HEK293 (cell line): Measurements from ENCODE around the gene TOP3A.
A peak's percentile ranks its signal among the peaks of the same experiment; 100 is the strongest.

Experiments used
- CTCF ChIA-PET: fragments of 350-600 bp; formaldehyde crosslinking; extraction: SDS; loops from one replicate; lab custom pipeline; 2021; ENCODE audit warnings: antibody characterized with exemption; lab: Yijun Ruan, JAX
- POLR2A ChIA-PET: fragments of 300-600 bp; formaldehyde crosslinking; extraction: SDS; loops from one replicate; lab custom pipeline; 2020; ENCODE audit warnings: antibody characterized with exemption, inconsistent platforms; lab: Yijun Ruan, JAX
- H3K27ac ChIP-seq: fragments of 200-500 bp; sonication (Bioruptor generic); 2 replicates; pipeline ENCODE4 v1.5.1; 2014; ENCODE audit warnings: low read depth, low read length, control low read depth, inconsistent platforms; ENCODE audit errors: extremely low read depth
- H3K36me3 ChIP-seq, 2 experiments: fragments of 200-500 bp in 1 of 2; sonication (Bioruptor generic) in 1 of 2; 1 replicate in 1 of 2; 2 replicates in 1 of 2; pipeline ENCODE4 v1.5.1; 2014 to 2017; ENCODE audit warnings: inconsistent platforms in 2 of 2, low read length in 2 of 2; ENCODE audit not compliant: control insufficient read depth in 2 of 2, insufficient read depth in 1 of 2
- H3K4me1 ChIP-seq: fragments of 200-500 bp; sonication (Bioruptor generic); 2 replicates; pipeline ENCODE4 v1.5.1; 2014; ENCODE audit warnings: mild to moderate bottlenecking, low read length, inconsistent platforms; ENCODE audit not compliant: control insufficient read depth, insufficient read depth
- H3K4me3 ChIP-seq: 2 replicates; pipeline ENCODE4 v1.5.1; 2011; ENCODE audit warnings: low read depth, mild to moderate bottlenecking, control low read depth, low read length, moderate library complexity
- H3K9me3 ChIP-seq: fragments of 200-500 bp; sonication (Bioruptor generic); 2 replicates; pipeline ENCODE4 v1.5.1; 2014; ENCODE audit warnings: low read depth, low read length, inconsistent platforms; ENCODE audit not compliant: control insufficient read depth, insufficient read depth
- EGR2 ChIP-seq: fragments of 450-650 bp; formaldehyde crosslinking; IDR thresholded peaks from 2 replicates; pipeline ENCODE4 v1.5.1; 2016; ENCODE audit warnings: low read depth, missing biosample characterization, missing genetic modification characterization
- GLIS1 ChIP-seq: fragments of 450-650 bp; formaldehyde crosslinking; IDR thresholded peaks from 2 replicates; pipeline ENCODE4 v1.5.1; 2016; ENCODE audit warnings: missing biosample characterization, missing genetic modification characterization
- GLIS2 ChIP-seq: fragments of 450-650 bp; formaldehyde crosslinking; IDR thresholded peaks from 2 replicates; pipeline ENCODE4 v1.5.1; 2016; ENCODE audit warnings: missing biosample characterization, missing genetic modification characterization
- KLF8 ChIP-seq: fragments of 450-650 bp; formaldehyde crosslinking; IDR thresholded peaks from 2 replicates; pipeline ENCODE4 v1.5.1; 2016; ENCODE audit warnings: missing biosample characterization, missing genetic modification characterization
- SALL2 ChIP-seq: fragments of 450-650 bp; formaldehyde crosslinking; IDR thresholded peaks from 2 replicates; pipeline ENCODE4 v1.5.0; 2017; ENCODE audit warnings: missing biosample characterization, mild to moderate bottlenecking, missing genetic modification characterization, borderline replicate concordance
- SP7 ChIP-seq: fragments of 450-650 bp; formaldehyde crosslinking; IDR thresholded peaks from 2 replicates; pipeline ENCODE4 v1.5.1; 2016; ENCODE audit warnings: missing biosample characterization, missing genetic modification characterization
- ZBTB17 ChIP-seq: fragments of 450-650 bp; formaldehyde crosslinking; IDR thresholded peaks from 2 replicates; pipeline ENCODE4 v1.5.1; 2016; ENCODE audit warnings: missing biosample characterization, missing genetic modification characterization
- ZFP69B ChIP-seq: fragments of 450-650 bp; formaldehyde crosslinking; IDR thresholded peaks from 2 replicates; pipeline ENCODE4 v1.5.1; 2016; ENCODE audit warnings: missing biosample characterization, missing genetic modification characterization
- ZNF16 ChIP-seq: fragments of 450-650 bp; formaldehyde crosslinking; IDR thresholded peaks from 2 replicates; pipeline ENCODE4 v1.5.1; 2016; ENCODE audit warnings: low read depth, missing biosample characterization, missing genetic modification characterization
- ZNF19 ChIP-seq: fragments of 450-650 bp; formaldehyde crosslinking; IDR thresholded peaks from 2 replicates; pipeline ENCODE4; 2016; ENCODE audit warnings: missing biosample characterization, missing genetic modification characterization, low read depth
- ZNF2 ChIP-seq: fragments of 450-650 bp; formaldehyde crosslinking; IDR thresholded peaks from 2 replicates; pipeline ENCODE4 v1.5.1; 2016; ENCODE audit warnings: missing biosample characterization, missing genetic modification characterization
- ZNF571 ChIP-seq: fragments of 450-650 bp; formaldehyde crosslinking; IDR thresholded peaks from 2 replicates; pipeline ENCODE4 v1.5.0; 2017; ENCODE audit warnings: missing biosample characterization, missing genetic modification characterization
- ZNF654 ChIP-seq: fragments of 450-650 bp; formaldehyde crosslinking; IDR thresholded peaks from 2 replicates; pipeline ENCODE4 v1.5.1; 2016; ENCODE audit warnings: low read depth, missing biosample characterization, missing genetic modification characterization
- ZNF843 ChIP-seq: fragments of 450-650 bp; formaldehyde crosslinking; IDR thresholded peaks from 2 replicates; pipeline ENCODE4 v1.5.1; 2016; ENCODE audit warnings: missing biosample characterization, missing genetic modification characterization
- TF ChIP-seq, protein P1 (sequence below): fragments of 450-650 bp; formaldehyde crosslinking; IDR thresholded peaks from 2 replicates; pipeline ENCODE4 v1.5.1; 2016; ENCODE audit warnings: missing biosample characterization, missing genetic modification characterization
- TF ChIP-seq, protein P2 (sequence below): fragments of 450-650 bp; formaldehyde crosslinking; IDR thresholded peaks from 2 replicates; pipeline ENCODE4 v1.5.0; 2017; ENCODE audit warnings: missing biosample characterization, missing genetic modification characterization, borderline replicate concordance
- TF ChIP-seq, protein P3 (sequence below): fragments of 450-650 bp; formaldehyde crosslinking; IDR thresholded peaks from 2 replicates; pipeline ENCODE4 v1.5.1; 2016; ENCODE audit warnings: missing biosample characterization, missing genetic modification characterization, borderline replicate concordance
- TF ChIP-seq, protein P4 (sequence below): fragments of 450-650 bp; formaldehyde crosslinking; IDR thresholded peaks from 2 replicates; pipeline ENCODE4 v1.5.1; 2016; ENCODE audit warnings: missing biosample characterization, missing genetic modification characterization

Gene TOP3A

DNA sequence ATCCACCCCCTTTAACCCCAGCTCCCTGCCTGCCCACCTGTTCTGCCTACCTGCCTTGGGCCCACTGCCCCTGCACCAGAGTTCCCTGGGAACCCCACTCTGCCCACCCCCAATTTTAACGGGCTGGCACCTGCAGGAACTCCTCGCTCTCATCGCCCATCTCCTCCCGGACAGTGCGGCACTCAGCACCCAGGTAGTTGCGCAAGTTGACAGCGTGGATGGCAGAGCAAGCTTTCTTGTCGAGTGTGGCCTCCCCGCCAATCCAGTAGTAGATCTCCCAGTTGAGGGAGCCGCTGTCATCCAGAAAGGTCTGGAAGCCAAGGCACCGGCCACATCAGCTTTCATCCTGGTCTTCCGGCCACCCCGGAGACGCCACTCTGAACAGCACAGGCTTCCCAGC, 64.1 kb downstream of the TOP3A start:
- ChIA-PET CTCF (interaction anchor here (1.7 kb wide), 1 partner anchor 33 kb away, joined by 4 read pairs; no protein-coding TSS in a partner anchor), POLR2A (interaction anchor here (3.7 kb wide), 1 partner anchor 9 kb away, joined by 12 read pairs; the partner anchor contains the start of gene MIEF2)
- Histone ChIP-seq H3K36me3 (peaks cover 9 to 96% of the 10 kb centered on the region in 2 experiments), H3K4me3 (no peak overlapping the region), H3K4me1 (no peaks in the 10 kb centered on the region), H3K9me3 (no peaks in the 10 kb centered on the region), H3K27ac (no peak overlapping the region)
- TF ChIP-seq, protein P1, sequence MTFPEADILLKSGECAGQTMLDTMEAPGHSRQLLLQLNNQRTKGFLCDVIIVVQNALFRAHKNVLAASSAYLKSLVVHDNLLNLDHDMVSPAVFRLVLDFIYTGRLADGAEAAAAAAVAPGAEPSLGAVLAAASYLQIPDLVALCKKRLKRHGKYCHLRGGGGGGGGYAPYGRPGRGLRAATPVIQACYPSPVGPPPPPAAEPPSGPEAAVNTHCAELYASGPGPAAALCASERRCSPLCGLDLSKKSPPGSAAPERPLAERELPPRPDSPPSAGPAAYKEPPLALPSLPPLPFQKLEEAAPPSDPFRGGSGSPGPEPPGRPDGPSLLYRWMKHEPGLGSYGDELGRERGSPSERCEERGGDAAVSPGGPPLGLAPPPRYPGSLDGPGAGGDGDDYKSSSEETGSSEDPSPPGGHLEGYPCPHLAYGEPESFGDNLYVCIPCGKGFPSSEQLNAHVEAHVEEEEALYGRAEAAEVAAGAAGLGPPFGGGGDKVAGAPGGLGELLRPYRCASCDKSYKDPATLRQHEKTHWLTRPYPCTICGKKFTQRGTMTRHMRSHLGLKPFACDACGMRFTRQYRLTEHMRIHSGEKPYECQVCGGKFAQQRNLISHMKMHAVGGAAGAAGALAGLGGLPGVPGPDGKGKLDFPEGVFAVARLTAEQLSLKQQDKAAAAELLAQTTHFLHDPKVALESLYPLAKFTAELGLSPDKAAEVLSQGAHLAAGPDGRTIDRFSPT (tag by site-specific recombination), result peak; percentile 46; the same call in 1 of the 2 replicates
- no peak for TF ChIP-seq EGR2
- TF ChIP-seq, all 188 proteins: peak for 1

DNA sequence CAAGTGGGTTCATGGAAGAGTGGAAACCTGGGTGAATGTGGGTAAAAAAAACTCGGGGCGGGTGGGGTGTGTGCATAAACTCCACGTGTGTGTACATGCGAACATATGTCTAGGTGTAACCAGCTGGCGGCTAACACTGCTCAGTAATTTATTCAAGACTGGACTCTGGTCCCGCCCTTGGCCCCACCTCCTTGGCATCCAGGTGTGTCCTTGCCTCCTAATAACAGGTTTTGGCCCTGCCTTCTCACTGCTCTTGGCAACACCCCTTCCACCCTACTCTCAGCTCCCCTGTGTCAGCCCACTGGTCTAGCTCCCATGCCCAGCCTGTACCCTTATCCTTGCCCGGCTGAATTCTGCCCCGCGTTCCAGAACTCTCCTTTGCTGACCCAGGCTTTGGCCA, 64.5 kb downstream of the TOP3A start:
- Histone ChIP-seq H3K36me3 (peaks cover 9 to 96% of the 10 kb centered on the region in 2 experiments; a peak in 2 of 3 replicates), H3K9me3 (no peaks in the 10 kb centered on the region), H3K4me3 (no peak overlapping the region), H3K4me1 (no peaks in the 10 kb centered on the region), H3K27ac (no peak overlapping the region)
- CTCF ChIA-PET, result interaction anchor here (1.2 to 1.7 kb wide), 2 partner anchors 10 to 33 kb away, joined by 4 to 5 read pairs; partner anchors contain the start of gene MIEF2
- POLR2A ChIA-PET, result interaction anchor here (3.7 kb wide), 1 partner anchor 10 kb away, joined by 12 read pairs; the partner anchor contains the start of gene MIEF2
- peak; percentile 49; the same call in 1 of the 2 replicates for TF ChIP-seq SP7 (tag by site-specific recombination)
- no peak for TF ChIP-seq ZNF16 (tag by site-specific recombination)
- 0 out of 2 replicates have a peak, but pooled peaks have one; percentile 4 for TF ChIP-seq KLF8 (tag by site-specific recombination)

DNA sequence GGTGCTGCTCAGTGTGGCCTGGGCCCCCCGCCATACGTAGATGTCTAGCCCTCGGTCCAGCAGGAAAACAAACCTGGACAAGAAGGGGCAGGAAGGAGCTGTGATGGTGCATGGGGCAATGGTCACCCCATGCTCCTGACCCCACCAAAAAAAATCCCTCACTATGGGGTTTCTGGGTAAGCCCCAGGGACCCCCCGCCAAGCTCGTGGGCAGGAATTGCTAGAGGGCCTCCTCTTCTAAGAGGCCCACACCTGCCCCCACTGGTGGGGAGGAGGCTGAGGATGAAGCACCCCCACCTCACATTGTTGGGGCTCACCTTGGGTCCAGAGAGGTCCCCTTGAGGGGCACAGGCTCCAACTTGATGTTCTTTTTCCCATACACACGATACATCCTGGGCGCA, 66.0 kb downstream of the TOP3A start:
- Histone ChIP-seq H3K27ac (no peak overlapping the region), H3K4me3 (no peak overlapping the region), H3K36me3 (peaks cover 10 to 90% of the 10 kb centered on the region in 2 experiments; a peak in 2 of 3 replicates), H3K4me1 (no peaks in the 10 kb centered on the region), H3K9me3 (no peaks in the 10 kb centered on the region)
- TF ChIP-seq GLIS2 (tag by site-specific recombination), result peak; percentile 65
- no peak for TF ChIP-seq ZNF2 (tag by site-specific recombination)
- TF ChIP-seq ZNF571, result no peak
- TF ChIP-seq GLIS1 (tag by site-specific recombination), result peak; percentile 61
- ChIA-PET CTCF (interaction anchor here (0.6 to 1.3 kb wide), 8 partner anchors 16 to 710 kb away, joined by 3 to 5 read pairs (median 3); no protein-coding TSS in a partner anchor), POLR2A (interaction anchor here (1.7 to 3.7 kb wide), 3 partner anchors 9 to 16 kb away, joined by 4 to 12 read pairs (median 9); partner anchors contain the start of gene MIEF2)

DNA sequence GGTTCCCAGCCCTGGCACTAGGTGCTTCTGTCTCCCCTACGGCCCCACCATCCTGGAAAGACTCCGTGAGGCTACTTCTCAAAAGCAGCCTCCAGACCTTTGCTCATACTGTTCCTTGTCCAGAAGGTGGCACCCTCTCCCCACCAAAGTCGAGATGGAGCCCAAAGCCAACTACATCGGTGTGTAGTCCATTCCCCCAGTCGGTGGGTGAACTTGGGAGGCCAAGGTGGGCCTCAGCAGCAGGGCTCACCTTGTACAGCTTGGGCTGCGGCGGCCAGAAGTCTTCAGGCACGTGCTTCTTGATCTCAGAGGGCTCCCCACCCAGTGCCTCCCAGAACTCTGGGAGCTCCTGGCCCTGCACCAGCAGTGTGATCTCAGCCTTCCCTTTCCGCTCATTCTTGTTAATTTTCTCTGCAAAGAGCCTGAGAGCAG, 66.5 kb downstream of the TOP3A start:
- H3K27ac ChIP-seq, result no peak overlapping the region
- H3K36me3 ChIP-seq, result peaks cover 10 to 90% of the 10 kb centered on the region in 2 experiments; a peak in 2 of 3 replicates
- H3K4me3 ChIP-seq, result no peak overlapping the region
- no peaks in the 10 kb centered on the region for H3K9me3 ChIP-seq
- no peaks in the 10 kb centered on the region for H3K4me1 ChIP-seq
- CTCF ChIA-PET, result interaction anchor here (0.6 to 1.4 kb wide), 8 partner anchors 23 to 711 kb away, joined by 3 to 5 read pairs (median 4); no protein-coding TSS in a partner anchor
- POLR2A ChIA-PET, result interaction anchor here (1.4 to 3.7 kb wide), 4 partner anchors 9 to 20 kb away, joined by 3 to 12 read pairs (median 6); partner anchors contain the start of gene MIEF2
- TF ChIP-seq ZNF654 (tag by site-specific recombination) (peak; percentile 98), ZFP69B (tag by site-specific recombination) (peak; percentile 21; the same call in 1 of the 2 replicates), SALL2 (no peak), ZNF2 (tag by site-specific recombination) (peak; percentile 32; the same call in 1 of the 2 replicates), ZNF843 (tag by site-specific recombination) (no peak), ZBTB17 (peak; percentile 44; the same call in 1 of the 2 replicates), KLF8 (tag by site-specific recombination) (0 out of 2 replicates have a peak, but pooled peaks have one; percentile 8), ZNF19 (tag by site-specific recombination) (no peak)
- TF ChIP-seq, protein P2, sequence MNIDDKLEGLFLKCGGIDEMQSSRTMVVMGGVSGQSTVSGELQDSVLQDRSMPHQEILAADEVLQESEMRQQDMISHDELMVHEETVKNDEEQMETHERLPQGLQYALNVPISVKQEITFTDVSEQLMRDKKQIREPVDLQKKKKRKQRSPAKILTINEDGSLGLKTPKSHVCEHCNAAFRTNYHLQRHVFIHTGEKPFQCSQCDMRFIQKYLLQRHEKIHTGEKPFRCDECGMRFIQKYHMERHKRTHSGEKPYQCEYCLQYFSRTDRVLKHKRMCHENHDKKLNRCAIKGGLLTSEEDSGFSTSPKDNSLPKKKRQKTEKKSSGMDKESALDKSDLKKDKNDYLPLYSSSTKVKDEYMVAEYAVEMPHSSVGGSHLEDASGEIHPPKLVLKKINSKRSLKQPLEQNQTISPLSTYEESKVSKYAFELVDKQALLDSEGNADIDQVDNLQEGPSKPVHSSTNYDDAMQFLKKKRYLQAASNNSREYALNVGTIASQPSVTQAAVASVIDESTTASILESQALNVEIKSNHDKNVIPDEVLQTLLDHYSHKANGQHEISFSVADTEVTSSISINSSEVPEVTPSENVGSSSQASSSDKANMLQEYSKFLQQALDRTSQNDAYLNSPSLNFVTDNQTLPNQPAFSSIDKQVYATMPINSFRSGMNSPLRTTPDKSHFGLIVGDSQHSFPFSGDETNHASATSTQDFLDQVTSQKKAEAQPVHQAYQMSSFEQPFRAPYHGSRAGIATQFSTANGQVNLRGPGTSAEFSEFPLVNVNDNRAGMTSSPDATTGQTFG (tag by site-specific recombination), result no peak
- TF ChIP-seq, protein P3, sequence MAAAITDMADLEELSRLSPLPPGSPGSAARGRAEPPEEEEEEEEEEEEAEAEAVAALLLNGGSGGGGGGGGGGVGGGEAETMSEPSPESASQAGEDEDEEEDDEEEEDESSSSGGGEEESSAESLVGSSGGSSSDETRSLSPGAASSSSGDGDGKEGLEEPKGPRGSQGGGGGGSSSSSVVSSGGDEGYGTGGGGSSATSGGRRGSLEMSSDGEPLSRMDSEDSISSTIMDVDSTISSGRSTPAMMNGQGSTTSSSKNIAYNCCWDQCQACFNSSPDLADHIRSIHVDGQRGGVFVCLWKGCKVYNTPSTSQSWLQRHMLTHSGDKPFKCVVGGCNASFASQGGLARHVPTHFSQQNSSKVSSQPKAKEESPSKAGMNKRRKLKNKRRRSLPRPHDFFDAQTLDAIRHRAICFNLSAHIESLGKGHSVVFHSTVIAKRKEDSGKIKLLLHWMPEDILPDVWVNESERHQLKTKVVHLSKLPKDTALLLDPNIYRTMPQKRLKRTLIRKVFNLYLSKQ (tag by site-specific recombination), result no peak
- TF ChIP-seq, protein P4, sequence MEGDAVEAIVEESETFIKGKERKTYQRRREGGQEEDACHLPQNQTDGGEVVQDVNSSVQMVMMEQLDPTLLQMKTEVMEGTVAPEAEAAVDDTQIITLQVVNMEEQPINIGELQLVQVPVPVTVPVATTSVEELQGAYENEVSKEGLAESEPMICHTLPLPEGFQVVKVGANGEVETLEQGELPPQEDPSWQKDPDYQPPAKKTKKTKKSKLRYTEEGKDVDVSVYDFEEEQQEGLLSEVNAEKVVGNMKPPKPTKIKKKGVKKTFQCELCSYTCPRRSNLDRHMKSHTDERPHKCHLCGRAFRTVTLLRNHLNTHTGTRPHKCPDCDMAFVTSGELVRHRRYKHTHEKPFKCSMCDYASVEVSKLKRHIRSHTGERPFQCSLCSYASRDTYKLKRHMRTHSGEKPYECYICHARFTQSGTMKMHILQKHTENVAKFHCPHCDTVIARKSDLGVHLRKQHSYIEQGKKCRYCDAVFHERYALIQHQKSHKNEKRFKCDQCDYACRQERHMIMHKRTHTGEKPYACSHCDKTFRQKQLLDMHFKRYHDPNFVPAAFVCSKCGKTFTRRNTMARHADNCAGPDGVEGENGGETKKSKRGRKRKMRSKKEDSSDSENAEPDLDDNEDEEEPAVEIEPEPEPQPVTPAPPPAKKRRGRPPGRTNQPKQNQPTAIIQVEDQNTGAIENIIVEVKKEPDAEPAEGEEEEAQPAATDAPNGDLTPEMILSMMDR (tag by site-specific recombination), result peak; percentile 68
